Stomach (tissue), 9 donors: ENCODE results near the gene A2M. TPM values are rescaled to one million over a fixed set of nuclear protein-coding genes. Genes with fewer than 3 reads are reported as not detected.
A peak's percentile ranks its signal among the peaks of the same experiment; 100 is the strongest.

Source experiments
- DNase-seq, 2 donors: peaks; one replicate each; pipeline versions ENCODE4 v3.0.0 to v3.0.0-alpha.2; 2013 to 2019
- H3K27ac ChIP-seq, 5 donors: fragments of 200-600 bp in 4 of 5; sonication (generic) in 4 of 5; one replicate each; pipeline ENCODE4 v1.5.1; 2013 to 2019; ENCODE audit warnings: mild to moderate bottlenecking in 1 of 5, moderate library complexity in 1 of 5
- H3K27me3 ChIP-seq, 3 donors: fragments of 200-600 bp; sonication (generic); one replicate each; pipeline ENCODE4 v1.5.1; 2017 to 2019; ENCODE audit warnings: mixed run types in 1 of 3
- H3K36me3 ChIP-seq, 4 donors: fragments of 200-600 bp; sonication (generic); 1 replicate in 3 of 4; 2 replicates in 1 of 4; pipeline ENCODE4 v1.5.1; 2016 to 2019
- H3K4me1 ChIP-seq, 4 donors: fragments of 200-600 bp; sonication (generic); one replicate each; pipeline ENCODE4 v1.5.1; 2016 to 2019
- H3K4me3 ChIP-seq, 4 donors: fragments of 200-600 bp; sonication (generic) in 3 of 4; one replicate each; pipeline ENCODE4 v1.5.1; 2016 to 2019; ENCODE audit warnings: mild to moderate bottlenecking in 1 of 4
- H3K9me3 ChIP-seq, 4 donors: fragments of 200-600 bp; sonication (generic); one replicate each; pipeline ENCODE4 v1.5.1; 2016 to 2019
- CTCF ChIP-seq, 7 experiments: fragments of 450-650 bp in 4 of 7; fragments of 200-600 bp in 3 of 7; sonication (generic) in 3 of 7; IDR thresholded peaks; one replicate each; pipeline ENCODE4 v1.5.1; 2016 to 2019; ENCODE audit warnings: antibody characterized with exemption in 7 of 7, control low read depth in 2 of 7, mild to moderate bottlenecking in 1 of 7
- EP300 ChIP-seq: sonication (generic); formaldehyde crosslinking; IDR thresholded peaks from one replicate; pipeline ENCODE4 v1.6.1; 2017; ENCODE audit warnings: antibody characterized with exemption
- POLR2A ChIP-seq, 4 donors: fragments of 450-650 bp; IDR thresholded peaks; one replicate each; pipeline ENCODE4 v1.6.1; 2016; ENCODE audit warnings: antibody characterized with exemption in 4 of 4, control low read depth in 2 of 4, mild to moderate bottlenecking in 1 of 4, moderate library complexity in 1 of 4
- POLR2AphosphoS5 ChIP-seq, 3 donors: sonication (generic); formaldehyde crosslinking; IDR thresholded peaks; one replicate each; pipeline ENCODE4 v1.6.1; 2016; ENCODE audit warnings: antibody characterized with exemption in 3 of 3
- WGBS, 5 donors: extraction: QIAGEN DNeasy Blood & Tissue Kit in 3 of 5; methylation state at CpG; one replicate each; pipeline versions ENCODE4 v1.1.5 to v1.1.7; 2013 to 2018; 5-methylcytosine and 5-hydroxymethylcytosine counted together
- intact Hi-C: fragments of 100-400 bp; cut with DNase I; formaldehyde crosslinking; loops from one replicate; pipeline ENCODE4 v1.15.1; 2023; ENCODE audit warnings: low total_unique reads
- polyA plus RNA-seq, 3 donors: library from polyadenylated mRNA; stranded (reverse); fragments of 200-250 nt; gene quantifications; one replicate each; pipeline ENCODE4 v1.2.3, GENCODE V29; 2013
- total RNA-seq, 5 donors: library from RNA; depleted of rRNA; stranded (reverse); fragments of >200 nt; gene quantifications; one replicate each; pipeline versions ENCODE4 v1.1.0 to v1.2.3, GENCODE V29; 2014 to 2016
- donor health status: healthy with polysubstance abuse.
- donor health status: Bipolar disorder and iron deficiency.
- donor health status: healthy.

The A2M gene
- total and polyA plus RNA-seq, 8 donors, result 47.4 to 445 (median 133) TPM

GRCh38 chr12:9120487-9121184 is 4.9 kb upstream of the A2M start:
- WGBS, 5 donors, result 83 to 89% (median 84%) methylated on average over 10 of the region's 10 CpGs
- Histone ChIP-seq H3K27me3 (no peaks in the 10 kb centered on the region), H3K27ac (peak overlapping the region in 2 of 5 donors; percentile 77 to 78), H3K36me3 (no peaks in the 10 kb centered on the region), H3K4me3 (no peak overlapping the region), H3K9me3 (no peaks in the 10 kb centered on the region), H3K4me1 (peaks cover 8 to 78% (median 36%) of the 10 kb centered on the region in 4 donors)
- intact Hi-C loops, result no loop called here
- TF ChIP-seq POLR2AphosphoS5 (IDR thresholded peaks at IDR 0.05), result no peak
- no peak for TF ChIP-seq POLR2A (IDR thresholded peaks at IDR 0.05)
- no peak for TF ChIP-seq EP300
- no peak for TF ChIP-seq CTCF (IDR thresholded peaks at IDR 0.05)
- DNase-seq, result no peak

GRCh38 chr12:9118158-9118557 is 2.4 kb upstream of the A2M start:
- Histone ChIP-seq H3K4me1 (peaks cover 4 to 74% (median 32%) of the 10 kb centered on the region in 4 donors), H3K4me3 (no peak overlapping the region), H3K27ac (peak overlapping the region in 4 of 5 donors; percentile 71 to 78 (median 77)), H3K27me3 (no peaks in the 10 kb centered on the region), H3K36me3 (no peaks in the 10 kb centered on the region), H3K9me3 (no peaks in the 10 kb centered on the region)
- intact Hi-C loops, result no loop called here
- TF ChIP-seq POLR2A (IDR thresholded peaks at IDR 0.05) (no peak), POLR2AphosphoS5 (IDR thresholded peaks at IDR 0.05) (peak in 1 of 3 donors; percentile 53)
- WGBS, 5 donors, result 66 to 81% (median 70%) methylated on average over 3 of the region's 3 CpGs
- peak in 1 of 2 donors; percentile 48 for DNase-seq

GRCh38 chr12:9114946-9115345 is 773 bp downstream of the A2M start:
- intact Hi-C loops, result no loop called here
- no peaks in the 10 kb centered on the region for H3K27me3 ChIP-seq
- peaks cover 1 to 27% (median 13%) of the 10 kb centered on the region in 4 donors for H3K36me3 ChIP-seq
- H3K9me3 ChIP-seq, result no peaks in the 10 kb centered on the region
- H3K4me1 ChIP-seq, result peaks cover 4 to 57% (median 21%) of the 10 kb centered on the region in 4 donors
- H3K4me3 ChIP-seq, result peak overlapping the region; percentile 34 to 46 (median 40)
- H3K27ac ChIP-seq, result peak overlapping the region in 4 of 5 donors; percentile 71 to 78 (median 77)
- TF ChIP-seq POLR2A (IDR thresholded peaks at IDR 0.05), result no peak
- no peak for TF ChIP-seq EP300
- TF ChIP-seq CTCF (IDR thresholded peaks at IDR 0.05), result no peak
- no peak for TF ChIP-seq POLR2AphosphoS5 (IDR thresholded peaks at IDR 0.05)
- DNase-seq, result no peak

- peaks cover 4 to 53% (median 17%) of the 10 kb centered on the region in 4 donors for H3K4me1 ChIP-seq
- WGBS, 5 donors, result 24 to 53% (median 38%) methylated on average over 1 of the region's 1 CpG
- peak overlapping the region; percentile 19 to 46 (median 40) for H3K4me3 ChIP-seq
- H3K9me3 ChIP-seq, result no peaks in the 10 kb centered on the region
- H3K27ac ChIP-seq, result peak overlapping the region in 3 of 5 donors; percentile 50 to 77 (median 61)
- no peak for DNase-seq
- no peaks in the 10 kb centered on the region for H3K27me3 ChIP-seq
- no peak for TF ChIP-seq EP300
- no peak for TF ChIP-seq CTCF (IDR thresholded peaks at IDR 0.05)
- peak in 1 of 3 donors; percentile 19 for TF ChIP-seq POLR2AphosphoS5 (IDR thresholded peaks at IDR 0.05)
- no peak for TF ChIP-seq POLR2A (IDR thresholded peaks at IDR 0.05)
- intact Hi-C loops, result no loop called here
- peaks cover 7 to 37% (median 23%) of the 10 kb centered on the region in 4 donors for H3K36me3 ChIP-seq
Observed at GRCh38 chr12:9113987-9114309, 1.8 kb downstream of the A2M start.
